ENCODE data around the gene NAGK.
"Not testable (repeated sequence)": the region's sequence is repeated elsewhere in the genome, so short reads cannot be mapped to it uniquely, and the experiment has no call there.

Gene NAGK

DNA sequence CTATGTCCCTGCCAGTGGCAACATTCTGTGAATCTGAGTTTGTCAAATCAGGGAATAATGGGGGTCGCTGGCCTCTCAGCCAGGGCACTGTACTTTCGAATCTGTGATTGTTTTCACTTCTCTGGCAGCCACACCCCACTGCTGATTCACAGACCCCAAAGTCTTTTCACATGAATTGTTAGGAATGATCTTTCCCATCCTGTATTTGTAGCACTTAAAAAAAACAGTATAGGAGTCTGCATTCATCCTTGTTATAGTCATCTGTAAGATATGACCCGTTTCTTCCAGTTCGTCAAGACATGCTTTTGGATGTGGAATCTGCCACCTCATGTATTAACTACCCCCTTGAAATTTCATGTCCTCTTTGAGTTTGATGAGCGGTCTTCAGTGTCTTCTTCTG lies 928 bp downstream of the NAGK start:
- peak overlapping the region; percentile 78 for H3K4me3 ChIP-seq (ENCODE audit: low read depth, low read length)

DNA sequence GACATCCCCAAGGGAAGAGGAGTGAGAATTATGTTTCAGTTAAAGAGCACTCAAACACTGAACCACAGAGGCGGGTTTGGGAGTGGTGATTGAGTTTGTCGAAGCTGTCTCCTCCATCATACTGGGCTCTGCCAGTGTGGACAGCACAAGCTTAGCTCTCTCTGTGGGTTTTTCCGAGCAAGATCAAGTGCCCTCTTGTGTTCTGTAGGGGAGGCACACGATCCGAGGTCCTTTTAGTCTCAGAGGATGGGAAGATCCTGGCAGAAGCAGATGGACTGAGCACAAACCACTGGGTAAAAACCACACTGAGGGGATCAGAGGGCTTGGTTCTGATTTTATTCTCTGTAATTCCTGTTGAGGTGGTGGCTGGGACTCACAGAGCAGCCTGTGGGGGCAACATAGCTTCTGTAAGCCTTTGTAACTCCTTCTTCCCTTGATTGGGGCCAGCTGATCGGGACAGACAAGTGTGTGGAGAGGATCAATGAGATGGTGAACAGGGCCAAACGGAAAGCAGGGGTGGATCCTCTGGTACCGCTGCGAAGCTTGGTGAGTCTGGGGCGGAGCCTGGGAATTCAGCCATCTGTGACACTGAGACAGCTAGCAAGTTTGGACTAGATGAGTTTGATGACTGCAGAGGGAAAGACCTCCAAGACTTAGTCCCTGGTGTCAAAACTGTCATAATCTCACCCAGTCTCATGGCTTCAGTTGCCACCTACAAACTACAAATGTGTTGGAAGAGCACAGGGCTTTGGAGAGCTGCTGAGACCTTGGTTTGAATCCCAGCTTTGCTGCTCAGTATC lies 2.0 kb downstream of the NAGK start:
- no peak overlapping the region for H3K4me3 ChIP-seq (ENCODE audit: low read depth, low read length)

DNA sequence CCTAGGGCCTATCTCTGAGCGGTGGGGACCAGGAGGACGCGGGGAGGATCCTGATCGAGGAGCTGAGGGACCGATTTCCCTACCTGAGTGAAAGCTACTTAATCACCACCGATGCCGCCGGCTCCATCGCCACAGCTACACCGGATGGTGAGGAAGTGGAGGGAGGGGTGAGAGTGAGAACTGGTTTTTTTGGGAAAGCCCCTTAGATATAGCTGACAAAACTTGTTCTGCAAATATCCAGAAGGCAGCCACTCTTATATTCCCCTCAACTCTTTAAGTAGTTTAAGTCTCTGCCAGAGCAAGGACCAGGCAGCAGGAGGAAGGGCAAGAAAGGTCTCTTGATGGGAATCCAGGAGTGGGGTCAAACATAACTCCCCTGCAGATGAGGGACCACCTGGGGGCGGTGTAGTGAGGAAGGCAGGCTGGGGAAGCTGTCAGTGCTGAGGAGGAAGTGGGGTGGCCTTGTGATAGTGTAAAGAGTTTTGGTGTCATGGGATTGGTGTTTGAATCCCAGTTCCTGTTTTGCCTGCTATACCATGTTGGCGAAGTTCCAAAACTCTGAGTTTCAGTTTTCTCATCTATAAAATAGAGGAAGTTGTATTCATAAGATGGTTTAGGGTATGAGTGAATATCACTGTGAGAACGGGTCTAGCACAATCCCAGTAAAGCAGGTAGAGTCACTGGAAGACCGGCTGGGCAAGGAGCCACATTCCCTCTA lies 3.4 kb downstream of the NAGK start:
- no peak overlapping the region for H3K4me3 ChIP-seq (ENCODE audit: low read depth, low read length)

DNA sequence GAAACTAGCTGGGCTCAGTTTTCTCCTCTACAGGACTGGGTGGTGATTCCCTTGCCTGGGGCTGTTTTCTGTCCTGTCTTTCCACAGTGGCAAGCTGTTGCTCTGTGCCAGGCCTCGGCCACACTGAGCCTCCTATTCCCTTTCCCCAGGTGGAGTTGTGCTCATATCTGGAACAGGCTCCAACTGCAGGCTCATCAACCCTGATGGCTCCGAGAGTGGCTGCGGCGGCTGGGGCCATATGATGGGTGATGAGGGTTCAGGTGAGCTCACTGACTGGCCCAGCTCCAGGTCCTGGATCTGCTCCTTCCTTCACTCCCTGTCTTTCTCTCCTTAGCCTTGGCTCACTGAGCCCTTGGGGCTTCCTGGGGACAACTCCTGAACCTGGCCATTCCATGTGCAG lies 4.0 kb downstream of the NAGK start:
- no peak overlapping the region for H3K4me3 ChIP-seq (ENCODE audit: low read depth, low read length)

DNA sequence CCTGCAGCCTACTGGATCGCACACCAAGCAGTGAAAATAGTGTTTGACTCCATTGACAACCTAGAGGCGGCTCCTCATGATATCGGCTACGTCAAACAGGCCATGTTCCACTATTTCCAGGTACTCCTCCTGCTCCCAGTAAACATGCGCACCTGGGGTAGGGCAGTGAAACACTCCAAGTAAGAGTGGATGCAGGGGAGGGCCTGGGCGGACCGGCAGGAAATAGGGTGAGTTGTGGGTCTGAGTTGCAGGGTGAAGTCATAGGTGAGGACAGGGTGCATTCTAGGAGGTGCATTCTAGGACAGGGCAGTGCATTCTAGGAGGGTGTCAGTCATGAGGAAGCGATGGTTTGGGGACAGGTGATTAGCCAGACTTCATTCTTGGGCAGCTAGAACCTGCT lies 5.0 kb downstream of the NAGK start:
- H3K4me3 ChIP-seq (ENCODE audit: low read depth, low read length): no peak overlapping the region

DNA sequence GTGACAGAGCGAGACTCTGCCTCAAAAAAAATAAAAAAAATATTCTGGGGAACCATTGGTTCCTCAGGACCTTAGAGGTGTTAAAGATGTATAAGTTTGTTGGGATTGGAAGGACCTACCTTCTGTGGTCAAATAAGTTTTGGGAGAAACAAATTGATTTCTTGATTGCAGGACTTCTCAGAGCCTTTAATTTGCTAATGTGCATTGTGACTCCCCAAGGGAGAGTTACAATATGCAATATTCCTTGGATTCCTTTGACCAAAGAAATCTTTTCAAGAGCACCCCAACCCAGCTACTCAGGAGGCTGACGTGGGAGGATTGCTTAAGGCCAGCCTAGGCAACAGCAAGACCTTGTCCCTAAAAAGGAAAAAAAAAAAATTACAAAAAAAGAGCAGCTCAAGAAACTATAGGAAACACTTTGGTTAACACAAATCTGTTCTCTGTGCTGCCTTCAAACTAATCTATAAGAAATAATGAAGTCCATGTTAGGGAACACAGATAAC lies 6.5 kb downstream of the NAGK start:
- H3K4me3 ChIP-seq (ENCODE audit: low read depth, low read length): no peak overlapping the region

DNA sequence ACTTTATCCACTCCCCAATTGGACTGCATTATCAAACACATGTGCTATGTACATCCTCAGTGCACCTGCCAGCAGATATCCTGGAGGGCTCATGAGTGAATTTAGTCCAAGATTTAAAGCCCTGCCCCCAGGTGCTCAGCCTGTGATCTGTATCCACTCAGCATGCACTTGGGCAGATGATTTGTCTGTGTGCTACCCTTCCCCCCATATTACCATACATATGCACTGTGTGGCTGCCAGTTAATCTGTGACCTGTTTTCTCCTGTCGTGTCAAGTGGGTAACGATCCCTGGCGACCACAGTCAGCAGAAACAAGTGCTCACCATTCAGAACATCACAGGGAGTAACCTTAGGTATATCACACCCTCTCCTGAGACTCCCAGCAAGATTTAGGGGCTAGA lies 10.2 kb downstream of the NAGK start:
- no peak overlapping the region for H3K4me3 ChIP-seq (ENCODE audit: low read depth, low read length)

DNA sequence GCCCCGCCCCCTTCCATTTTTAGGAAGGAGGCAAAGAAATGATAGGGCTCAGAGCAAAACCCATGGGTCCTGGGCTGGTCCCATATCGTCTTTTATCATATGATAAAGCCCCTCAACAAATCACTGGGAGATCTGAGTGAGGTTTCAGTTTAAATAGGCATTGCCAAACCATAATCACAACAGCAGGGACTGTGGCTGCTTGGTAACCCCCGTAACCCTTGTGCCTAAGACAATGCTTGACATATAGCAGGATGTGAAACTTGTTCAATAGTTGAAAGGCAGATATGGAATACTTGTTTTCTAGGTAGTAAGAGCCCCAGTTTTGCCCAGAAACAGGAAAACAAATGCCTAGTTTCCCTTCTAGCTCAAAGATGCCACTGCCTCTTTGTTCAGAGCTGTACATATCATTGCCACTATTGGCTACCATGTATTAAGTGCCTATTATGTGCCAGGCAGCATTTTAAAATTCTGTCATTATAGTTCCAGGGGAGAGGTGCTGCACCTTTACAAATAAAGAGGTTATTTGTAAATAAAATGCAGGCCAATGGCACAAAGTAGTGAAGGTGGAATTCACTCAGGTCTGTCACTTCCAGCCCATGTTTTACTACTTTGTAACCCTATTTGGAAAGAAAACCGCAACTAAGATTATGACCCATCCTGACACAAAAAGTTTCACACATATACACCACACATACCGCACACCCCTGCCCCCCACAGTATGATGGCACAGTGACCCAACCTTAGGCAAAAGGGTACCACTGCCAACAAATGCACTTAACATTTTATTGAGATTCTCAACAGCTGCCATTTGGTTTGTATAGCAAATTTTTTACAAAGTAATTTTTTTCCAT lies 14.2 kb downstream of the NAGK start:
- no peak overlapping the region for H3K4me3 ChIP-seq (ENCODE audit: low read depth, low read length)

DNA sequence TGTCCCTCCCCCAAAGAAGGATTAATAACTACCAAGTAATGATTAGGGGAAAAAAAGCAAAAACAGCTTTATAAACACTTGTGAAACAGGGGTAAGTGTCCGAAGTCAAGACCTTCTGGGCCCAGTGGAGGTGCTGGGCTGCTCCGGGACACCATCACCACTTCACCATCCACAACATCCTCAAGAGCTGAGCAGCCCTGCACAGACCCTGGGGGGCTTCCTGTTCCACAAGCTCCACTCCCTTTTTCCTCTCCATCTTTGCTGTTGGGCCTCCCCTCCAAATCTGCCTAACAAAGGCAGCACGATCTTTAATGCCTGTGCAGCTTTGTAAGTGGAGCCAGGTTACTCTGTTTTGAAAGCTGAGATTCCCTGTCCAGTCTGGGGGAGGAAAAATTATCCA lies 14.8 kb downstream of the NAGK start:
- H3K4me3 ChIP-seq (ENCODE audit: low read depth, low read length): not testable (repeated sequence)

DNA sequence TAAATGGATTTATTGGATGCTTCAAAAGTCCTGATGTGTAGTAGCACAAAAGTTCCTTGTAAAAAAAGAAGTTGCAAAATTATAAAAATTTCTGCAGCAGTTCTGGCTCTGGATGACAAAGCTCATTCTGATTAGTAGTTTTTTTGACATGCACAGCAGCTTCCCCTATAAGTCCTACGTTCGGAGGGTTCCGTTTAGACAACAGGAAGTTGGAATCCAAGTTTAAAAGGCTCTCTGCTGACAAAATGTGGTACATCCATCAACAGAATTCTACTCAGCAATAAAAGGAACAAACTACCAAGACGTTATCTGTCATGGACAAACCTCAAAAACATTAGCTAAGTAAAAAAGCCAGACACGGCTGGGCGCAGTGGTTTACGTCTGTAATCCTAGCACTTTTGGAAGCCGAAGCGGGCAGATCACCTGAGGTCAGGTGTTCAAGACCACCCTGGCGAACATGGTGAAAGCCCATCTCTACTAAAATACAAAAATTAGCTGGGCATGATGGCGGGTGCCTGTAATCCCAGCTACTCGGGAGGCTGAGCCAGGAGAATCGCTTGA lies 15.4 kb downstream of the NAGK start:
- not testable (repeated sequence) for H3K4me3 ChIP-seq (ENCODE audit: low read depth, low read length)

DNA sequence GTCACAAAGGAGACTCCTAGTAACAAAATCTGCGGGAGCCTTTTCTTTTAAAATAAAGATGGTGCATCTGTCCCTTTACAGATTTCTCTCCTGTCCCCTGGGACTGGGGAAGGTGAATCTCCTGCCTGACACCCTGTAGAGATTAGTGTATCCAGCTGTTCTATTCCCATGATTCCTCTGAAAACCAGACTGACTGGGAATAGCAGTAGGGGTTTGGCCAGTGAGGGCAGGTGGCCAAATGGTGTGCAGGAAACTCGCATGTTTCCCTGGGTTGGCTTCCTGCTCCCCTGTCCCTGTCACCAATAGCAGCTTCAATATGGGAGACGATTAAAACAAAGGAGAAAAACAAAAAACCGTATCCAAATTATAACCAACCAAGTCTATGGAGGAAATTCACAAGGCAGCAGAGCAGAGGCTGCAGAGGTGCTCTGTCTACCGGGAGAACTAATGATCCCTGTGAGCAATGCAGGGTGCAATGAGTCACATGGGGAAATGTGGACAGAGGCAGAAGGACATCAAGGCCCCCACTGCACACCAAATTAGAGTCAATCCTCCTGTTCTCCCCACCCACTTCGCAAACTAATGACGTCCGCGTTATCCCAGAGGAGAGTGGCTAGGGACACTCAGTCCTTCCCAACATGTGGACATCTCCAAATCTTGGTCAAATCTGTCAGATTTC lies 17.0 kb downstream of the NAGK start:
- not testable (repeated sequence) for H3K4me3 ChIP-seq (ENCODE audit: low read depth, low read length)

DNA sequence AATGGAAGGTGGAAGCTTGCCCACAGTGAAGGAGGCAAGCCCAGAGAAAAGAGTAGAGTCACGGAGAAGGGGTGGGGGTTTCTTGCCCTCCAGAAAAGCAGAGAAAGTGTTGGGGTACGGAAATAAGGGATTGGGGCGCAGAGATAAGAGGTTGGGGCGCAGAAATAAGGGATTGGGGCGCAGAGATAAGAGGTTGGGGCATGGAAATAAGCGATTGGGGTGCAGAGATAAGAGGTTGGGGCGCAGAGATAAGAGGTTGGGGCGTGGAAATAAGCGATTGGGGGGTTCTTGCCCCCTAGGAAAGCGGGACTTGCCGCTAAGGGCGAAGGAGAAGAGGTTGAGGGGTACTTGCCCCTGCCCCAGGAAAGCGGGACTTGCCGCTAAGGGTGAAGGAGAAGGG lies 21.0 kb downstream of the NAGK start:
- H3K4me3 ChIP-seq (ENCODE audit: low read depth, low read length): not testable (repeated sequence)

DNA sequence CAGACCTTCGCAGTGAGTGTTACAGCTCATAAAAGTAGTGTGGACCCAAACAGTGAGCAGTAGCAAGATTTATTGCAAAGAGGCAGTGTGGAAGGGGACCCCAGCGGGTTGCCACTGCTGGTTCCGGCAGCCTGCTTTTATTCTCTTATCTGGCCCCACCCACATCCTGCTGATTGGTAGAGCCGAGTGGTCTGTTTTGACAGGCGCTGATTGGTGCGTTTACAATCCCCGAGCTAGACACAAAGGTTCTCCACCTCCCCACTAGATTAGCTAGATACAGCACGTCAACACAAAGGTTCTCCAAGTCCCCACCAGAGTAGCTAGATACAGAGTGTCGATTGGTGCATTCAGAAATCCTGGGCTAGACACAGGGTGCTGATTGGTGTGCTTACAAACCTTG lies 23.4 kb downstream of the NAGK start:
- H3K4me3 ChIP-seq (ENCODE audit: low read depth, low read length): not testable (repeated sequence)

DNA sequence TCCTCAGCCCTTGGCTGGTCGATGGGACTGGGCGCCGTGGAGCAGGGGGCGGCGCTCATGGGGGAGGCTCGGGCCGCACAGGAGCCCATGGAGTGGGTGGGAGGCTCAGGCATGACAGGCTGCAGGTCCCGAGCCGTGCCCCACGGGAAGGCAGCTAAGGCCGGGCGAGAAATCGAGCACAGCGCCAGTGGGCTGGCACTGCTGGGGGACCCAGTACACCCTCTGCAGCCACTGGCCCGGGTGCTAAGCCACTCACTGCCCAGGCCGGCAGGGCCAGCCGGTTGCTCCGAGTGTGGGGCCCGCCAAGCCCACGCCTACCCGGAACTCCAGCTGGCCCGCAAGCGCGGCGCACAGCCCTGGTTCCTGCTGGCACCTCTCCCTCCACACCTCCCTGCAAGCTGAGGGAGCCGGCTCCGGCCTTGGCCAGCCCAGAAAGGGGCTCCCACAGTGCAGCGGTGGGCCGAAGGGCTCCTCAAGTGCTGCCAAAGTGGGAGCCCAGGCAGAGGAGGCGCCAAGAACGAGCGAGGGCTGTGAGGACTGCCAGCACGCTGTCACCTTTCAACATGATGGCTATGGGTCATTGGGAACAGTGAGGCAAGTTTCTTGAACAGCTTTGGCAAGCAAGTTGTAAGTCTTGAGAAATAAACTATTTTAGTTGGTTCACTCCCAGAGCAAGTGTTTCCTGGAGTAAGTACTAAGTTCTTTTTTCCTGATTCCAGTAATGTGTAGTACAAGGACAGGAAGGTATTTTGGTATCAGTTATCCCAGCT lies 24.2 kb downstream of the NAGK start:
- H3K4me3 ChIP-seq (ENCODE audit: low read depth, low read length): not testable (repeated sequence)

DNA sequence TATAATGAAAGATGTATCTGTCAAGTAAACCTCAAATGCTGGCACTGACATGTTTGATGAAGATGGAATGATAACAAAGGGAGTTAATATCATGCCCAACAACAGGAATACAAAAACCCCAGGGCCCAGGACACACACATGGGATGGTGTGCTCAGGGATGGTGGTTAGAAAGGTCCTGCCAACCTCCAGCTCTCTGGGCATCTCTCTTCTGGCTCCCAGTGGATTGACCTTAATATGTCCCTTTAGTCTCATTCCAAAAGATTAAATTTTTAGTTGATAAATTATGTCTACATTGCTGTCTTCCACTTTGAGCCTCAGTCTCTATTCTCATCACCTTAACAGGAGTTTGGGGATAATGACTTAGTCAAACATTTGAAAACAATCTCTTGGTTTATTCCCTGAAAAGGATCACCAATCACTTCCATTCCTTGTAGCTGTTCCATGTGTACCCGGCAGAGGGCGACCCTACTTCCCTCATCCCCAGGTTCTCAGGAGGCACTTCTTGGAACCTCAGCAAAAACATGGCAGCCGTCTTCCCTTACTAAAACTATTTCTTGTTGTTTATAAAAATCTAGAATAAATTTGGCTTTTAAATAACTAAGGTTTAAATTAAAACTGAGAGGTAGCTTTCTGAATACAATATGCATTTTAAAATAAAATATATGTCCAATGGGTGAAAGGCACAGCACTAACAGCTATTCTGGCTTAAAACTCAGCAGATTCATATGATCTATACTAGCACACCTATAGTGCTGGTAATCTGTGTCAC lies 31.9 kb downstream of the NAGK start:
- H3K4me3 ChIP-seq (ENCODE audit: low read depth, low read length): no peak overlapping the region

DNA sequence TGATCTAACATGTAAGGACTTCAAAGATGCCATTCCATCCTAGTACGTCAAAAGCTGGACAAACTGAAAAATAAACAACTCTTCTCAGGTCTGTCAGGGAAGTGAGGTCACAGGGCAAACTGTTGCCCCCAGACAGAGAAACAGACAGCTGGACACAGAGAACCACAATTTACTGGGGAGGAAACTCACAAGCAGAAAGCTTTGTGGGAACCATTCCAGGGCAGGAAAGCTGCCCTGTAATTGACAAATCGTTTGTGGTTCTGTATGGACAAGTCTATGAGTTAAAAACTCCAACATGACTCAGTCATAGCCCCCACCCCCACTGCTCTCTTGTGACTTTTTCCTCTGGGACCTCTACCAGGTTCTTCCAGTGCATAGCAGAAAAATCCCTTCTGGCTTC lies 33.2 kb downstream of the NAGK start:
- H3K4me3 ChIP-seq (ENCODE audit: low read depth, low read length): no peak overlapping the region

DNA sequence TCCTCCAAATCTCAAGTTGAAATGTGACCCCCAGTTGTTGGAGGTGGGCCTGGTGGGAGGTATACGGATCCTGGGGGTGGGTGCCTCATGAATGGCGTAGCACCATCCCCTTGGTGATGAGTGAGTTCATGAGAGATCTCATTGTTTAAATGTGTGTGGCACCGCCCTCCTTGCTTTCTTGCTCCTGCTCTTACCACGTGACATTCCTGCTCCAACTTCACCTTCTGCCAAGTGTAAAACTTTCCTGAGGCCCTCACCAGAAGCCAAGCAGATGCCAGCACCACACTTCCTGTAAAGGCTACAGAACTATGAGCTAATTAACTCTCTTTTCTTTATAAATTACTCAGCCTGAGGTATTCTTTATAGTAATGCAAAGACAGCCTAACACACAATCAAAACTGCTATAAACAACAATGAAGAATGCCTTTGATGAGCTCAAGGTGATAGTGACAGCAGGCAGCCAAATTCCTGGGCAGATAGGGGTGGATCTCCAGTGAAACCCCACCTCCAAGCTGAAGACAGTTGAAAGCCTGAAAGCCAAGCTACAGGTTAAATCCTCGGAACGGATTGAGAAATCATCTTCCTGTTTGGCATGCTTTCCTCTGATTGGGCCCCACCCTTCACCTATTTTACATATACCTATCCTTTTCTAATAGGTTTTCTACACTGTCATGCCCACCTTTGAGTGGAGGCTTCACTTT lies 34.7 kb downstream of the NAGK start:
- H3K4me3 ChIP-seq (ENCODE audit: low read depth, low read length): no peak overlapping the region

DNA sequence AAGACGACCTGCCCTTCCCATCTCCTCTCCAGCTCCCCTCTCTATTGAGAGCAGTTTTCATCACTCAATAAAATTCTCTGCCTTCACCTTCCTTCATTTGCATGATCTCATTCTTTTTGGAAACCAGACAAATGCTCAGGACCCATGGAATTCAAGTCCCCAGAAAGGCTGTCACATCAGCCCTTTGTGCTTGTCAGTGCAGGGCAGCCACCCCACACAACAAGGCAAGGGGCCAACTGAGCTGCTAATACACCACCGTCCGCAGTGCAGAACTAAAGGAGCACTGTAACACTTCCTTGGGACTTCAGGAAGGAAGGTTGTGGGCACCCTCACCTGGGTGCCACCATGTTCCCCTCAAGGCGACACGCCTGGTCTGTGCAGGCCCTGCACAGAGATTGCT lies 35.4 kb downstream of the NAGK start:
- no peak overlapping the region for H3K4me3 ChIP-seq (ENCODE audit: low read depth, low read length)

DNA sequence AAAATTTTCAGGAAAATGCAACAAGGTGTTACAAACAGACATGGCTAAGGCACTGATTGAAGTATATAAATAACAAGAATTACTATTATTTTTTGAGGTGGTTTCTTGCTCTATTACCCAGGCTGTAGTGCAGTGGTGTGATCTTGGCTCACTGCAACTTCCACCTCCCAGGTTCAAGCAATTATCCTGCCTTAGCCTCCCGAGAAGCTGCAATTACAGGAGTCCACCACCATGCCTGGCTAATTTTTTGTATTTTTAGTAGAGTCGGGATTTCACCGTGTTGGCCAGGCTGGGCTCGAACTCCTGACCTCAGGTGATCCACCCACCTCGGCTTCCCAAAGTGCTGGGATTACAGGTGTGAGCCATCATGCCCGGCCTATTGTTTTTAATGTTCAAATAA lies 38.0 kb downstream of the NAGK start:
- not testable (repeated sequence) for H3K4me3 ChIP-seq (ENCODE audit: low read depth, low read length)
